Measurements from ENCODE around the gene THSD1. TPM values are rescaled to one million over a fixed set of nuclear protein-coding genes. Genes with fewer than 3 reads are reported as not detected.
A peak's percentile ranks its signal among the peaks of the same experiment; 100 is the strongest.

The THSD1 gene
- 0.07 TPM in 2 replicates for total RNA-seq (2014; rRNA removed; shearing (Covaris generic))

DNA sequence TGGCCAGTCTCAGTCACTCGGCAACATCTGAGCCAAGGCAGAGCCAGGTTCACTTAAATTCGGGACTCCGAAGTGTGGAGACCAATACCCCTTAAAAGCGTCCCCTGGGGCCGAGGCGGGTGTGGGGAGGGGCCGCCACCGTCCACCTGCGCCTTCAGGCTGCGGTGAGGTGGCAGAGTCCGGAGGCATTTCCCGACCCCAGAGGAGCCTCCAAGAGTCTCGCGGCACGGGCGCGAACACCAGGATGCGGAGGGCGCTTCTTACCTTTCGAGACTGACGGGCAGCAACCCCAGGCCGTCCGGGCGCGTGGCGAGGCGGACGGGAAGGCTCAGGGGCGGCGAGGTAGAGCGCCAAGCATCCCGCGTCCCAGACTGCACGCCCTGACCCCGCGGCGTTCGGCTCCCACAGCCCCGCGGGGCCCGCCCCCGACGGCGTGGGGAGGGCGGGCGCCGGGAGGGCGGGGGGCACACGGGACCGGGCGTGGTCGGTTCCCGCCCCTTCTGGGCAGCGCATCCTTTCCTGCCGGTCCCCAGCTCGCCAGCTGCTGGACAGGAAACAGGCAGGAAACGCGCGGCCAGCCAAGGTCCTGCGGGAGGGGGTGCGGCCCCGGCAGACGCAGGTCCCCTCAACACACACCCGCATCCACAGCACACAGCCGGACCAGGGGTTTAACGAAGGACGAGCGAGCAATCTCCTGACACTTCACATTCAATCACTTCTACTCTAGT, at the start of gene THSD1:
Gene THSD1, minus strand, starts transcription at position 406 of the 728 bp plus-strand sequence. CDS start 3,572 bp downstream, outside the sequence.
- peak within 1 kb of the TSS; percentile 41 for H3K4me3 ChIP-seq (ENCODE audit: insufficient read depth, low read depth, low read length)
- peak; percentile 82 for DNase-seq
- peaks cover 22% of the 10 kb centered on the region for H3K27me3 ChIP-seq (ENCODE audit: control insufficient read depth, insufficient read depth, low read length)
- H3K36me3 ChIP-seq (replicated peaks; ENCODE audit: control insufficient read depth, insufficient read depth, low read length) = no peaks in the 10 kb centered on the region

- H3K36me3 ChIP-seq (replicated peaks; ENCODE audit: control insufficient read depth, insufficient read depth, low read length) = peaks cover 9% of the 10 kb centered on the region
- H3K27me3 ChIP-seq (ENCODE audit: control insufficient read depth, insufficient read depth, low read length) = no peaks in the 10 kb centered on the region
- peak overlapping the region; percentile 79 for H3K4me3 ChIP-seq (ENCODE audit: insufficient read depth, low read depth, low read length)
- peak; percentile 94 for DNase-seq
These were observed 49.7 kb upstream of the THSD1 start for GRCh38 chr13:52455677-52456041.

DNA sequence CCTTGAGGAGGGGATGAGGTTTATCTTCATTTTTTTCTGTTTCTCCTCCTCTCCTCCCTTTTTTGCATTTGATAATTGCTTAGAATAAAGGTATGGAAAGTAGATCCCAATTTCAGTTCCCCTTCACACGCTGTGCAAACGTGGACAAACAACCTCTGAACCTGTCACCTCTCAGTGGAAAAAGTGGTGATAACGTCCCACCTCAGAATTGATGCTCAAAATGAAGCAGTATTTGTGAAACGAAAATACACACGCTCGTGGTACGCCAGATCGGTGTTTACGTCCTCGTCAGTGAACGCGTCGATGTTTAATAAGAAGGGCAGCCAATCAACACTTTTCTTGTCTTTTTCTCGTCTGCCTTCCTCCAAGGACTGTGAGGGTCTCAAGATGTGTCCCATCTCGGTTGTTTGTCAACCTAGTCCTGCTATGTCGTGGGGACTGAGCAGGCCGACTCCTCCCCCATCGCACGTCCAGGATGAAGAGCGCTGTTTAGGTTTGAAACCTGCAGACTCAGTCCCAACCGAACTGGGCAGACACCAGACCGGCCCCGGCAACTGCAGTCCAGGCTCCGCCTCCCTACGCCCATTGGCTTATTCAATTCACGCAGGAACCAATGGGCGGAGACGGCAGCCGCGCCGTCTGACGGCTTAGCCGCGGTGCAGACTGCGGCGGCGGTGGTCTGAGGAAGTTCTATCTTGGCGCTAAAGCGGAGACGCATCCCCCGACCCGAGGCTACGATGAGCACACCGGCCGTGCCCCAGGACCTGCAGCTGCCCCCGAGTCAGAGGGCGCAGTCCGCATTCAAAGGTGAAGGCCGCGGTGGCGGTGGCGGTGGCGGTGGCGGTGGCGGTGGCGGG, 49.1 kb upstream of the THSD1 start, which contains the start of gene CKAP2:
Gene CKAP2, plus strand, starts transcription at position 659 of the 857 bp plus-strand sequence. Its CDS starts 79 bp downstream, at position 738.
- Histone ChIP-seq H3K4me3 (ENCODE audit: insufficient read depth, low read depth, low read length) (peak within 1 kb of the TSS; percentile 79), H3K27me3 (ENCODE audit: control insufficient read depth, insufficient read depth, low read length) (no peaks in the 10 kb centered on the region), H3K36me3 (replicated peaks; ENCODE audit: control insufficient read depth, insufficient read depth, low read length) (peaks cover 9% of the 10 kb centered on the region)
- peak; percentile 92 for DNase-seq

DNA sequence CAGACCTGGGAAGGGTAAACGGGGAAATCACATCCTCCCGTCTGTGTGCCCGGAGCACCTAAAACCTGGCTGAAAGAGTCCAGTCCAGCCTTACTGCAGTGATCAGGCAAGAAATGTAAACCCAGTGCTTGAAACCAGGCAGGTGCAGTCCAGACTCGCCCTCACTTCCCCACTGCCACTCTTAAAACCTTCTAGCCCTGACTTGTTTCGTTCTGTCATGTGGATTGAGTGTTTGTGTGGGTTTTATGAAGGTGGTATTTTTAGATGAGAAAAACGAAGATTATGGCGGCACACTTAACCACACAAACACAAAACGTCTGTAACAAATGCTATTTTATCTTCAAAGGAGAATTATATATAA, 48.5 kb upstream of the THSD1 start:
- H3K4me3 ChIP-seq (ENCODE audit: insufficient read depth, low read depth, low read length) = peak overlapping the region; percentile 79
- H3K36me3 ChIP-seq (replicated peaks; ENCODE audit: control insufficient read depth, insufficient read depth, low read length) = peaks cover 9% of the 10 kb centered on the region
- DNase-seq = peak; percentile 34
- no peaks in the 10 kb centered on the region for H3K27me3 ChIP-seq (ENCODE audit: control insufficient read depth, insufficient read depth, low read length)

GRCh38 chr13:52452470-52452869, 46.5 kb upstream of the THSD1 start:
- Histone ChIP-seq H3K4me3 (ENCODE audit: insufficient read depth, low read depth, low read length) (no peak overlapping the region), H3K27me3 (ENCODE audit: control insufficient read depth, insufficient read depth, low read length) (no peaks in the 10 kb centered on the region), H3K36me3 (replicated peaks; ENCODE audit: control insufficient read depth, insufficient read depth, low read length) (peaks cover 6% of the 10 kb centered on the region)
- DNase-seq = no peak

DNA sequence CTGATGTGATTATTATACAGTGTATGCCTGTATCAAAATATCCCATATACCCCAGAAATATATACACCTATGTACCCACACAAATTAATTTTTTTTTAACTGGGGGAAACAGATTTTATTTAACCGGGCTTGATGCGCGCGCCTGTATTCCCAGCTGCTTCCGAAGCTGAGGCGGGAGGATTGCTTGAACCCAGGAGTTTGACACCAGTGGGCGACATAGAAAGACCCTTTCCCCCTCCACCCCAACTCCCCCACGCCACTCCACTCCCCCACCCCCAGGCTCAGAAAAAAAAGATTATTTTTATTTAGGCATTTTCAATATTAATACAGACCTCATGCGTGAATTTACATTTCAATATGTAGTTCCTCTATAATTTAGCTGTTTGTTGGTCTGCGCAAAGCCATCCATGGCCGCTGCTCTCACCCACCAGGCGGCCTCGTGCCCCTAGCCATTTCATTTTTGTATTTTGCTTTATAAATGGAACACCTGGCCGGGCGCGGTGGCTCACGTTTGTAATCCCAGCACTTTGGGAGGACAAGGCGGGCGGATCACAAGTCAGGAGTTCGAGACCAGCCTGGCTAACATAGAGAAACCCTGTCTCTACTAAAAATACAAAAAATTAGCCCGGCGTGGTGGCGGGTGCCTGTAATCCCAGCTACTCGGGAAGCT, 45.3 kb upstream of the THSD1 start:
- Histone ChIP-seq H3K27me3 (ENCODE audit: control insufficient read depth, insufficient read depth, low read length) (no peaks in the 10 kb centered on the region), H3K36me3 (replicated peaks; ENCODE audit: control insufficient read depth, insufficient read depth, low read length) (no peaks in the 10 kb centered on the region; the same call in 1 of the 2 replicates), H3K4me3 (ENCODE audit: insufficient read depth, low read depth, low read length) (no peak overlapping the region)
- DNase-seq = no peak

- H3K27me3 ChIP-seq (ENCODE audit: control insufficient read depth, insufficient read depth, low read length) = no peaks in the 10 kb centered on the region
- H3K4me3 ChIP-seq (ENCODE audit: insufficient read depth, low read depth, low read length) = peak overlapping the region; percentile 12; the same call in 1 of the 2 replicates
- no peak for DNase-seq
- H3K36me3 ChIP-seq (replicated peaks; ENCODE audit: control insufficient read depth, insufficient read depth, low read length) = no peaks in the 10 kb centered on the region; the same call in 1 of the 2 replicates
These were observed 44.8 kb upstream of the THSD1 start for GRCh38 chr13:52450793-52451116.

DNA sequence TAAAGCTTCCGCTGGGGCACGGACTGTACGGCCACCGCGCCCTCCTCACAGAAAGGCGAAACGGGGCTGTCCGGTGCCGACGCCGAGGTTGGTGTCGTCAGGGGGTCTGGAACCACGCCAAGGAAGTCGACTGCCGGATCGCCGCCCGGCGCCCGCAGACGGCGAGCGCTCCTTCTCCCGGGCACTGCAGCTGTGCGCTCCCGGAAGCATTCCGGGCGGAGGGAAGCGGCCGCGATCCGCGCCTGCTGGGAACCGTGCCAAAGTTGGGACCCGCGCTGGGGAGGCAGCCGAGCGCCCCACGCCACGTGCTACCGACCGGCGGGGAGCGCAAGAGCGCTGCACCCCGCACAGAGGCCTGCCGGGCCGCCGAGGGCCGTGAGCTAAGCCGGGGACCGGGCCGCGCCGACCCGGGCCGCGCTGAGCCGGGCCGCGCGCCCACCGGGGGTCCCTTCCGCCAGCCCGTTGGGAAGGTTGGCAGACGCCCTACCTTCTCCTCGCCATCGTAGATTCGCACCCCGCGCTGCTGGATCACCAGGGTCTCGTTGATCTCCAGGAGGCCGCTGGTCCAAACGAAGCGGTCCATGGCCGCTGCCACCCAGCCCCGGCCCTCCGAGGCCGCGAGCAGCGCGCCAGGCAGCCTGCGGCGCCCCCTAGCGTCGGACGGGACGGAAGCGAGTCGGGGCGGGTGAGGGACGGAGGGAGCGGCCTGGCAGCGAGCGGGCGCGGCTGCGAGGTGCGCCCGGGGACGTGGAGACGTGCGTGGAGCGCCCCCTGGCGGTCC, 44.2 kb upstream of the THSD1 start, which contains the start of gene VPS36:
Gene VPS36, minus strand, starts transcription at position 623 of the 781 bp plus-strand sequence. Its CDS starts 40 bp downstream, at position 583.
- no peaks in the 10 kb centered on the region; the same call in 1 of the 2 replicates for H3K36me3 ChIP-seq (replicated peaks; ENCODE audit: control insufficient read depth, insufficient read depth, low read length)
- peak; percentile 97 for DNase-seq
- peak within 1 kb of the TSS; percentile 81 for H3K4me3 ChIP-seq (ENCODE audit: insufficient read depth, low read depth, low read length)
- H3K27me3 ChIP-seq (ENCODE audit: control insufficient read depth, insufficient read depth, low read length) = no peaks in the 10 kb centered on the region

DNA sequence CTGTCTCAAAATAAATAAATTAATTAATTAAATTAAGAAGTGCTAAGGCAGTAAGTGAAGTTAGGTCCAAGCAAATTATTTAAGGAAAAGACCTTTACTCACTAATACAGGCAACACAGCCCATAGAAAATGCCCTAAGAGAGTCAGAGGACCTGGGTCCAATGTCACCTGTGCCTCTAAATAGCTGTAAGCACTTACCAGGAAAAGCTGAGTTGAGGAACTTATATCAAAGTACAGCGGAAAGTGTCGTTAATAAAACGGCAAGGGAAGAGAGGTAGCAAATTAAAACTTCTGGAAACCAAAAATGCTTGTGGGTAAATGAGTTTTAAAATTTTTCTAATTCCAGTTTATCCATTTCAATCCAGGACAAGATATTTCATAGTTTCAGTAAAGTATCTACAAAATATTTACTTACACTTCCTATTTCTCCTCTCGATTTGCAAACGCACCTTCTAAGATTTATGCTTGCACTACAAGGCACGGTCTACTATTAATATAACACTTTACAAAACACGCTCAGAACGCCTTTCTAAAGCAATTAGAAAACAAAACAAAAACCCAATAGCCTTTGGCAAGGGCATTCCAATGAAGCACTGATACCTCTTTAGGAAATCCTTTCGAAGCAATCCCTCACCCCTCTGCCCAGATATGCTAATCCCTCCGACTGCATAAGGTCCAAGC, 43.5 kb upstream of the THSD1 start:
- Histone ChIP-seq H3K4me3 (ENCODE audit: insufficient read depth, low read depth, low read length) (peak overlapping the region; percentile 81), H3K27me3 (ENCODE audit: control insufficient read depth, insufficient read depth, low read length) (no peaks in the 10 kb centered on the region), H3K36me3 (replicated peaks; ENCODE audit: control insufficient read depth, insufficient read depth, low read length) (no peaks in the 10 kb centered on the region; the same call in 1 of the 2 replicates)
- no peak for DNase-seq

DNA sequence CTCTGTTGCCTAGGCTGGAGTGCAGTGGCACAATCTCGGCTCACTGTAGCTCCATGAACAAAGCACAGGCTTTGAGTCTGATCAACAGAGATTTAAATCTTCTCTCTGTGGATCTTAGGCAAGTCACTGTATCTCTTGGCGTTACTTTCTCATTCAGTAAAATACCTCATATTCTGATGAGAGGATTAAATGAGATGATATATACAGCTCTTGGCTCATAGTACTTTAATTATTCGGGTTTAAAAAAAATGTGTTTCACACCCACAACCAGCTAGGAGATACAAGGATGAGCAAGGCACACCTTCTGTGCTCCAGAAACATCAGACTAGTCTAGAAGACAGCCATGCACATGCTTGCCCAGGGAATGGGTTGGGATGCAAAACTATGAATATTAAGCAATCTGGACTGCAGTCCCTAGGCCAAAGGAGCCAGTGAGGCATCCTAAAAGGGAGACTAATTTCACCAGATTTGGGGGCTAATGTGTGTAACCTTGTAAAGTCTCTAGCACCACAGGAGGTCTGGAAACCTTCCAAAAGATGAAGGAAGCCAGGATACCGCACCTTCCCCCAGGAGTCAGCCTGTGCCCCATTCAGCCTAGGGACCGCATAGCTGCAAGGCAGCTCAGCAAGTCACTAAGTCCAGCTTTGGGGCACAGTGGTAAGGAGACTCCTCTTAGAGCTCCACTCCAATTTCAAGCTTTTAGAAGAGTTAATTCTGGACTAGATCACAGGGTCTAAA, 42.0 kb upstream of the THSD1 start:
- no peaks in the 10 kb centered on the region for H3K27me3 ChIP-seq (ENCODE audit: control insufficient read depth, insufficient read depth, low read length)
- H3K4me3 ChIP-seq (ENCODE audit: insufficient read depth, low read depth, low read length) = no peak overlapping the region
- DNase-seq = no peak
- no peaks in the 10 kb centered on the region; the same call in 1 of the 2 replicates for H3K36me3 ChIP-seq (replicated peaks; ENCODE audit: control insufficient read depth, insufficient read depth, low read length)

GRCh38 chr13:52447354-52447753, 41.4 kb upstream of the THSD1 start:
- no peaks in the 10 kb centered on the region for H3K27me3 ChIP-seq (ENCODE audit: control insufficient read depth, insufficient read depth, low read length)
- no peaks in the 10 kb centered on the region; the same call in 1 of the 2 replicates for H3K36me3 ChIP-seq (replicated peaks; ENCODE audit: control insufficient read depth, insufficient read depth, low read length)
- no peak for DNase-seq
- H3K4me3 ChIP-seq (ENCODE audit: insufficient read depth, low read depth, low read length) = no peak overlapping the region

DNA sequence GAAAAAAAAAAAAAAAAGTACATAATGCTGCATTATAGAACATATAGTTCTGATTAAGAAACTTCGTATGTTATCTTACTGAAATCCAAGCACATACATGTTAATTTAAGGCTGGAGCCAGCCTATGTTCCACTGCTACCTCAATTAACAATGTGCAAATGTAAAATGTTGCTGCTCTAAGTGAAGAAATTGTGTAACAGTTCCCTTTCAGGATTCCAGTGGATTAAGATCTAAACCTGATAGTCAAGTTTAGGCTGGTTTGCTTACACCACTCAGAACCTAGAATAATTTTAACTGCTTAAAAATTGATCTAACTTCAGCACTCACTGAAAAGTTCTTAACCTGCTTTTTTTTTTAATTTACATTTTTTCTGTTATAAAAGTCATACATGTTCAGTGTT, 40.3 kb upstream of the THSD1 start:
- H3K4me3 ChIP-seq (ENCODE audit: insufficient read depth, low read depth, low read length) = no peak overlapping the region
- H3K27me3 ChIP-seq (ENCODE audit: control insufficient read depth, insufficient read depth, low read length) = no peaks in the 10 kb centered on the region
- no peaks in the 10 kb centered on the region; the same call in 1 of the 2 replicates for H3K36me3 ChIP-seq (replicated peaks; ENCODE audit: control insufficient read depth, insufficient read depth, low read length)
- no peak for DNase-seq

- no peak for DNase-seq
- peaks cover 3% of the 10 kb centered on the region for H3K36me3 ChIP-seq (replicated peaks; ENCODE audit: control insufficient read depth, insufficient read depth, low read length)
- no peak overlapping the region for H3K4me3 ChIP-seq (ENCODE audit: insufficient read depth, low read depth, low read length)
- no peaks in the 10 kb centered on the region for H3K27me3 ChIP-seq (ENCODE audit: control insufficient read depth, insufficient read depth, low read length)
These were observed 26.5 kb upstream of the THSD1 start for GRCh38 chr13:52432456-52432855.

Data from H7 (cell line).